ENCODE results near the gene SLC36A2.
"Not testable (repeated sequence)": the region's sequence is repeated elsewhere in the genome, so short reads cannot be mapped to it uniquely, and the experiment has no call there.

The SLC36A2 gene

DNA sequence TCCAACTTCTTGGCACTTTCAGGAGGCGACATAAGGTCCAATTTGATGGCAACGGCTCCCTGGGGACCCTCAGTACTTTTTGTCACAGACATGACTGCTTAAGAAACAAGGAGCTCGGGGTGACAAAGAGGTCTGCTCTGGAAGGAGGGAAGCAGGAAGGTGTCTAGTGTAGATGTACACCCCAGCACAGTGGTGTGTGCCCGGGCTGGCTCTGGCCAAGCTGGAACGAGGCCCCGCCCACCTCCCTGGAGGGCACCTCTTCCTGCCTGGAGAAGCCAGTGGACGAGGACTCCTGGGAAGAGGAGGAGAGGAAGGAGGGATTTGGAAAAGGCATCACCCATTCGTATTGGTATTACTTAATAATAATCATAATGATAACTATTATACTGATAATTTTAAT lies at the start of gene SLC36A2:
Gene SLC36A2, minus strand, starts transcription at position 191 of the 400 bp plus-strand sequence. Its CDS starts 99 bp downstream, at position 92.
- Histone ChIP-seq H3K36me3 (no peaks in the 10 kb centered on the region), H3K4me3 (no peak within 1 kb of the TSS), H3K4me1 (peaks cover 15% of the 10 kb centered on the region), H3K9ac (no peak within 1 kb of the TSS), H3K9me3 (no peaks in the 10 kb centered on the region), H3K4me2 (no peak within 1 kb of the TSS), H3K27ac (no peak within 1 kb of the TSS), H4K20me1 (no peaks in the 10 kb centered on the region), H3K27me3 (no peaks in the 10 kb centered on the region)
- TF ChIP-seq Cebpa-rat (IDR thresholded peaks at IDR 0.05): no peak

DNA sequence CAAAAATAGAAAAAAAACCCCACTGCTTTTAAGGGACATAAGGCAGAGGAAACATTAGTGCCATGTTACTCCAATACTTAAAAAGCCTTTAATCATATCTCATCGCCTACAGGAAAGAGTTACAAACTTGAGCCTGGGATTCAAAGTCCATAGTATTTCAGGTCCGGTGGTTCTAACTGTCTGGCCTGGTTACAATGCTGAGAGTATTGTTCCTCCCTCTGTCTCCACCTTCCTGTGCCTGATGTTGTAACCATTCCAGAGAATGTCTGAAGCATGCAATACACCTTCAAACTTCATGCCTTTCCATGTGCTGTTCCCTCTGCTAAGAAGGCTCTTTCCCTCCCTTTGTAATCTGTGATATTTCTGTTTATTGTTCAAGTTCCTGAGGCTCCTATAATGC lies 41.6 kb upstream of the SLC36A2 start:
- Histone ChIP-seq H3K4me1 (no peaks in the 10 kb centered on the region), H3K4me3 (no peak overlapping the region), H3K4me2 (no peak overlapping the region), H3K36me3 (no peaks in the 10 kb centered on the region), H3K27me3 (no peaks in the 10 kb centered on the region), H3K27ac (no peak overlapping the region), H3K9me3 (no peaks in the 10 kb centered on the region), H3K9ac (no peak overlapping the region), H4K20me1 (no peaks in the 10 kb centered on the region)
- no peak for TF ChIP-seq Cebpa-rat (IDR thresholded peaks at IDR 0.05)

DNA sequence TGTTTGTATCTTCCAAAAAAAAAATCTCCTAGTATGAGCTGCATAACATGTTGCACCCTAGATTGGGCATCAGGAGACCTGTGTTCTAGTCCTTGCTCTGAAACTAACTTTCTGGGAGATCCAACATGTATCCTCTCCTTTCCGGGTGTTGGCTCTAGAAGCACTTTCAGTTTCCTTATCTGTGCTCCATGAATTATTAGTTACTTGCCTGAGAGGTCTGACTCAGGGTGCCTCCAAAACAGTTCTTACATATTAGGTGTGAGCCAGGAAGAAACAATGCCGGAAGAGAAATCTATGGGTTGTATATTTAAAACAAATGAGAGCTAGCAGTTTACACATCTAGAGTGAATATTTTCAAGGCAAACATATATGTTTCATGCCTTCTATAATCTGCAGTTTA lies 36.7 kb upstream of the SLC36A2 start:
- H3K27ac ChIP-seq: no peak overlapping the region
- H3K4me3 ChIP-seq: no peak overlapping the region
- H3K4me2 ChIP-seq: no peak overlapping the region
- no peak for TF ChIP-seq Cebpa-rat (IDR thresholded peaks at IDR 0.05)
- no peaks in the 10 kb centered on the region for H3K27me3 ChIP-seq
- no peak overlapping the region for H3K9ac ChIP-seq
- H3K9me3 ChIP-seq: no peaks in the 10 kb centered on the region; the same call in 1 of the 2 replicates
- no peaks in the 10 kb centered on the region for H3K36me3 ChIP-seq
- no peaks in the 10 kb centered on the region for H3K4me1 ChIP-seq
- no peaks in the 10 kb centered on the region for H4K20me1 ChIP-seq

DNA sequence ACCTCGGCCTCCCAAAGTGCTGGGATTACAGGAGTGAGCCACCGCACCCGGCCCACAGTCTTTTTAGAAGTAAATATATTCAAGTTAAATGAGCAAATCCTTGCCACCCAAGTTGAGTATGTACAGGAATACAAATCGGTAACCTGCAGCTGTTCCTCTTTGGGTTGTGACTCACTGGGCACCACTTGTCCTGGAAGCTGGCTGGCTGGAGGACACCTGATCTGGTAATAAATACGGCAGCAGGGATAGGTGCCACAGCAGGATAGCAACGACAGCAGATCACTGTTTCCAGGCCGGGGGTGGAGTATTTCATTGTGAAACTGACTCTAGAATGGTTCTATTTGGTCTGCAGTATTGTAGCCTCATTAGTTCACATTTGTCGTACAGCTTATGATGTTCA lies 35.7 kb upstream of the SLC36A2 start:
- TF ChIP-seq Cebpa-rat (IDR thresholded peaks at IDR 0.05): no peak
- no peak overlapping the region for H3K4me3 ChIP-seq
- no peak overlapping the region for H3K4me2 ChIP-seq
- H3K27ac ChIP-seq: no peak overlapping the region
- H3K9ac ChIP-seq: no peak overlapping the region
- H3K36me3 ChIP-seq: no peaks in the 10 kb centered on the region
- H3K9me3 ChIP-seq: peaks cover 11% of the 10 kb centered on the region
- H4K20me1 ChIP-seq: no peaks in the 10 kb centered on the region
- H3K27me3 ChIP-seq: no peaks in the 10 kb centered on the region
- H3K4me1 ChIP-seq: no peaks in the 10 kb centered on the region

DNA sequence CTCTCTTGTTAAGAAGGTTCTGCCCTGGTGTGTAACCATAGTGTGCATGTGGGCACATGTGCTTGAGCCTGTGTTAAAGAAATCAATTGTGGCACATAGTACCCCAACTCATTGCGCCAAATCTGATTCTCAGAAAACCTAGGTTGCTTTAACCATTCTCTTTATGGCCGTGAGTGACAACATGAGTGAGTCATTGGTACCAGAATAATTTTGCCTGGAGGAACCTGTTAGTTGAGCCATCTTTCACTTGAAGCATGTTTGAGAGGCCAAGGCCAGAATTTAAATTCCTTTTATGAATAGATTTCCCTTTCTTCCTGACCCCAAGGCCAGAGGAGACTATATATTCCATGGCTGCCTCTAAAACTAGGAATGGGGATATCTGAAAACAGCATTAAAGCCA lies 35.2 kb upstream of the SLC36A2 start:
- Histone ChIP-seq H3K4me3 (no peak overlapping the region), H3K4me2 (no peak overlapping the region), H3K4me1 (no peaks in the 10 kb centered on the region), H4K20me1 (no peaks in the 10 kb centered on the region), H3K9me3 (peaks cover 13% of the 10 kb centered on the region), H3K27me3 (no peaks in the 10 kb centered on the region), H3K9ac (no peak overlapping the region), H3K36me3 (no peaks in the 10 kb centered on the region), H3K27ac (no peak overlapping the region)
- no peak for TF ChIP-seq Cebpa-rat (IDR thresholded peaks at IDR 0.05)

DNA sequence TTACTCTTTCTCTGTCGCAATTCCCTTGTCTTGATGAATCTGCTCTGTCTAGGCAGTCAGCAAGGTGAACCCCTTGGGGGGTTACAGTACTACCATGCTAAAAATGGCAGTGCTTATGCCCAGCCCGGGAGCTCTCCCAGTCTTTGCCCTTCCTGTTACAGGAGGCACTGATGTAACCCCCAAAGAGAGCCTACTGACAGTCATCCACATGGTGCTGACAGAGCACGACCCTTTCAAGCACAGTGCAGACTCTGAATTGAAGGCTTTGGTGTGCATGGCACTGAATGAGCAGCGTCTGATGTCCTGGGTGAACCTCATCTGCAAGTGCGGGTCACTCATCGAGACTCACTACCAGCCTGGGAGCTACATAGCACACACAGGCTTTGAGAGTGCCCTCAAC lies 34.5 kb upstream of the SLC36A2 start:
- no peaks in the 10 kb centered on the region for H3K4me1 ChIP-seq
- no peak overlapping the region for H3K27ac ChIP-seq
- peaks cover 13% of the 10 kb centered on the region for H3K9me3 ChIP-seq
- TF ChIP-seq Cebpa-rat (IDR thresholded peaks at IDR 0.05): no peak
- H3K4me2 ChIP-seq: no peak overlapping the region
- H3K9ac ChIP-seq: no peak overlapping the region
- H4K20me1 ChIP-seq: no peaks in the 10 kb centered on the region
- no peaks in the 10 kb centered on the region for H3K27me3 ChIP-seq
- H3K4me3 ChIP-seq: no peak overlapping the region
- no peaks in the 10 kb centered on the region for H3K36me3 ChIP-seq

DNA sequence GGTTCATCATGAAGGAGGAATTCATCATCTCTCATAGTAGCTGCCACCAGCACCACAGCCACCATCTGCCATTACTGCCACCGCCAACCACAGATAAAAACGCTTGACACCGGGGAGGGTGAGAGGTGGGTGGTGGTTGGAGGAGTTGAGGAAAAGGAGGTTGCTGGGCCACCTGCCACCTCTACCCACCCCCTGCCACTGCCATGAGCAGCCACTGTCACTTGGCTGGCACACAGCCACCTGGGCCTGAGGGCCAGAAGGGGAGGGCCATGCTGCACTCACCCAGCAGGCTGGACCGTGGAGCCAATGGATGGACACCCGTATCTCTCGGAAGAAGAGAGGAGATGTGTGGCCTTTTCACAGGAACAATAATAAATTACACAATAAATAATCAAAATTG lies 31.3 kb upstream of the SLC36A2 start:
- no peak overlapping the region for H3K9ac ChIP-seq
- H3K27ac ChIP-seq: no peak overlapping the region
- H3K27me3 ChIP-seq: no peaks in the 10 kb centered on the region
- H4K20me1 ChIP-seq: no peaks in the 10 kb centered on the region
- peaks cover 17% of the 10 kb centered on the region for H3K9me3 ChIP-seq
- H3K4me1 ChIP-seq: no peaks in the 10 kb centered on the region
- no peak for TF ChIP-seq Cebpa-rat (IDR thresholded peaks at IDR 0.05)
- no peaks in the 10 kb centered on the region for H3K36me3 ChIP-seq
- no peak overlapping the region for H3K4me3 ChIP-seq
- no peak overlapping the region for H3K4me2 ChIP-seq

DNA sequence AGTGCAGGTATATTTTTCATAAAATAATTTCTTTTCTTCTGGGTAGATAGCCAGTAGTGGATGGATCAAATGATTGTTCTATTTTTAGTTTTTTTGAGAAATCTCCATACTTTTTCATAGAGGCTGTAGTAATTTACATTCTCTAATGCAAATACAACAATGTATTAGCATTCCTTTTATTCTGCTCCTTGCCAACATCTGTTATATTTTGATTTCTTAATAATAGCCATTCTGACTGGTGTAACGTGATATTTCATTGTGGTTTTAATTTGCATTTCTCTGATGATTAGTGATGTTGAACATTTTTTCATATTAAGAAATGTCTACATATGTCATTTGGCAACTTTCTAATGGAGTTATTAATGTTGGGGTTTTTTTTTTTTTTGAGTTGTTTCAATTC lies 27.2 kb upstream of the SLC36A2 start:
- Histone ChIP-seq H3K9ac (no peak overlapping the region), H3K27me3 (no peaks in the 10 kb centered on the region), H3K4me2 (no peak overlapping the region), H3K36me3 (no peaks in the 10 kb centered on the region), H3K4me3 (no peak overlapping the region), H3K27ac (no peak overlapping the region), H3K9me3 (peaks cover 17% of the 10 kb centered on the region), H3K4me1 (no peaks in the 10 kb centered on the region), H4K20me1 (no peaks in the 10 kb centered on the region)
- TF ChIP-seq Cebpa-rat (IDR thresholded peaks at IDR 0.05): no peak

DNA sequence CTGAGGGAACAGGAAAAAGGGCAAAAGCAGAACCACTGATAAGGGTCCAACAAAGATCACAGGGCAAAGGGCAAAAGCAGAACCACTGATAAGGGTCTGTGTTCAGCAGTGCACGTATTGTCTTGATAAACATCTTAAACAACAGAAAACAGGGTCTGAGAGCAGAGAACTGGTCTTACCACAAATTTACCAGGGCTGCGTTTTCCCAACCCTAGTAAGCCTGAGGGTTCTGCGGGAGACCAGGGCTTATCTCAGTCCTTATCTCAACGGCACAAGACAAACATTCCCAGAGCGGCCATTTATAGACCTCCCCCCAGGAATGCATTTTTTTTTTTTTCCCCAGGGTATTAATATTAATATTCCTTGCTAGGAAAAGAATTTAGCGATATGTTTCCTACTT lies 19.7 kb upstream of the SLC36A2 start:
- not testable (repeated sequence) for H3K27ac ChIP-seq, H3K36me3 ChIP-seq, H3K4me3 ChIP-seq, H3K4me2 ChIP-seq, H3K27me3 ChIP-seq, H3K9ac ChIP-seq, H3K4me1 ChIP-seq, H4K20me1 ChIP-seq
- H3K9me3 ChIP-seq: peaks cover 59% of the 10 kb centered on the region

DNA sequence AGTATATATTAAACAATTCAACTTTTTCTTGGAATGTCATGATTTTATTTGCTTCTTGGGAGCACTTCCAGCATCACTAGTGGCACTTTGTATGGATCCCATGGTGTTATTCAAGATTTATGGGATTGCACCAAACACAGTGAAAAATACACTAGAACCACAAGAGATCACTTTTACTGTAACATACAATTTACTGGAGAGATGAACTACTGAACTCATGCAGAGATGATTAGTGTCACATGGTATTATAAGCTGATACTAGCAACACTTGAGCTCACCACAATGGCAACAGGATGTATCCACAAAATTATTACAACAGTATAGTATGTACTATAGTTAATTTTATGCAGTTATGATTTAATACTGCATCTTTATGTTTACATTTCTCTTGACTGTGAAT lies 16.3 kb upstream of the SLC36A2 start:
- H4K20me1 ChIP-seq: no peaks in the 10 kb centered on the region
- no peak overlapping the region for H3K4me2 ChIP-seq
- H3K4me1 ChIP-seq: no peaks in the 10 kb centered on the region
- H3K4me3 ChIP-seq: no peak overlapping the region
- no peaks in the 10 kb centered on the region for H3K36me3 ChIP-seq
- no peak overlapping the region for H3K27ac ChIP-seq
- no peak for TF ChIP-seq Cebpa-rat (IDR thresholded peaks at IDR 0.05)
- no peaks in the 10 kb centered on the region for H3K27me3 ChIP-seq
- H3K9ac ChIP-seq: no peak overlapping the region
- peaks cover 62% of the 10 kb centered on the region for H3K9me3 ChIP-seq

DNA sequence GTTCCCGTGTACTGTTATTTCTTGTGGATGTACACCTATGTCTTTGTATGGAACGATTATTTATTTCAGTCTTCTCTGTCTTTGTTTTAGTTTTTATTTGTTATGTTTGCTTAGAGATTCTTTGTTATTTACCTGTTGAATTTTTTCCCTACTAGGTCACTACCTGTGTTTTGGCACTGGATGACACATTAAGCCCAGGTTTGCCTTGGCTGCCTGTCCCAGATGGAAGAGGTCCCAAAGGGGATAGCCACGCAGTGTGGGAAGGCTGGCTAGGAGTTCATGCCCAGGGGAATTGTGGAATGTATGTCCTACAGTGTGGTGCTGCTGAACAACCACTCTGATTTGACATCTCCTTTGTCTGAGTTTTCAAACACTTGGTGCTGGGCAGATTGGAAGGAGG lies 15.6 kb upstream of the SLC36A2 start:
- Histone ChIP-seq H4K20me1 (no peaks in the 10 kb centered on the region), H3K9ac (no peak overlapping the region), H3K4me1 (no peaks in the 10 kb centered on the region), H3K27ac (no peak overlapping the region), H3K9me3 (peaks cover 55% of the 10 kb centered on the region), H3K36me3 (no peaks in the 10 kb centered on the region), H3K4me3 (no peak overlapping the region), H3K4me2 (no peak overlapping the region), H3K27me3 (no peaks in the 10 kb centered on the region)
- TF ChIP-seq Cebpa-rat (IDR thresholded peaks at IDR 0.05): no peak
